PC-3 (cell line): ENCODE measurements around the gene DGLUCY. TPM values are rescaled to one million over a fixed set of nuclear protein-coding genes. Genes with fewer than 3 reads are reported as not detected.

Experiments used
- ATAC-seq: fragments of 200-7000 bp; cut with Tn5 transposase; 2 replicates; pipeline ENCODE4 v1.9.1; 2020; ENCODE audit warnings: mild to moderate bottlenecking, moderate library complexity
- BruUV-seq: library from RNA; stranded (reverse); fragments of 400-500 nt; replicated peaks from 2 replicates; lab custom pipeline; 2021; lab: Mats Ljungman, UMichigan
- CTCF ChIA-PET: fragments of 300-600 bp; sonication (Branson Sonifier 250); formaldehyde crosslinking; loops from one replicate; lab custom pipeline; 2022; ENCODE audit warnings: antibody characterized with exemption; lab: Charles Lee
- POLR2A ChIA-PET: fragments of 300-600 bp; sonication (Branson Sonifier 250); formaldehyde crosslinking; loops from one replicate; lab custom pipeline; 2022; ENCODE audit warnings: antibody characterized with exemption; ENCODE audit not compliant: unreplicated experiment; lab: Charles Lee
- DNase-seq: peaks from one replicate; pipeline ENCODE4 v3.0.0-alpha.2; 2015
- H2AFZ ChIP-seq: fragments of 300-600 bp; sonication (generic); 2 replicates; pipeline ENCODE4 v1.6.0; 2016; ENCODE audit warnings: antibody characterized with exemption, low read length
- H3F3A ChIP-seq: fragments of 300-600 bp; sonication (generic); one replicate; pipeline ENCODE4 v1.6.0; 2017; ENCODE audit warnings: antibody characterized with exemption, low read length, control low read depth, mild to moderate bottlenecking; ENCODE audit not compliant: unreplicated experiment
- H3K27ac ChIP-seq: fragments of 300-600 bp; sonication (generic); 2 replicates; pipeline ENCODE4 v1.5.1; 2016; ENCODE audit warnings: mild to moderate bottlenecking, low read length
- H3K27me3 ChIP-seq: fragments of 300-600 bp; sonication (generic); 2 replicates; pipeline ENCODE4 v1.6.1; 2016; ENCODE audit warnings: low read length, mixed read lengths
- H3K36me3 ChIP-seq: fragments of 300-600 bp; sonication (generic); 2 replicates; pipeline ENCODE4 v1.6.1; 2016; ENCODE audit warnings: low read depth, mixed run types, low read length, mixed read lengths
- H3K4me1 ChIP-seq: fragments of 300-600 bp; sonication (generic); 2 replicates; pipeline ENCODE4 v1.5.1; 2016; ENCODE audit warnings: low read length; ENCODE audit not compliant: insufficient read depth
- H3K4me2 ChIP-seq: fragments of 300-600 bp; sonication (generic); 2 replicates; pipeline ENCODE4 v1.6.0; 2016; ENCODE audit warnings: low read length
- H3K4me3 ChIP-seq: fragments of 300-600 bp; sonication (generic); 2 replicates; pipeline ENCODE4 v1.5.1; 2016; ENCODE audit warnings: mild to moderate bottlenecking, low read length, mixed read lengths
- H3K79me2 ChIP-seq: fragments of 300-600 bp; sonication (generic); 2 replicates; pipeline ENCODE4 v1.6.1; 2017; ENCODE audit warnings: low read length, mixed read lengths
- H3K9ac ChIP-seq: fragments of 300-600 bp; sonication (generic); 2 replicates; pipeline ENCODE4 v1.6.0; 2016; ENCODE audit warnings: mild to moderate bottlenecking, low read length
- H3K9me2 ChIP-seq: fragments of 300-600 bp; sonication (generic); replicated peaks from 2 replicates; pipeline ENCODE4 v1.6.1; 2016; ENCODE audit warnings: mixed run types, low read length, mixed read lengths
- H3K9me3 ChIP-seq: fragments of 300-600 bp; sonication (generic); 2 replicates; pipeline ENCODE4 v1.6.1; 2016; ENCODE audit warnings: low read length, mixed read lengths
- H4K20me1 ChIP-seq: fragments of 300-600 bp; sonication (generic); 2 replicates; pipeline ENCODE4 v1.6.1; 2016; ENCODE audit warnings: low read length, mixed read lengths
- CTCF ChIP-seq: fragments of 300-600 bp; sonication (generic); conservative IDR thresholded peaks from 2 replicates; pipeline ENCODE4 v1.5.1; 2017; ENCODE audit warnings: antibody characterized with exemption, low read depth, mild to moderate bottlenecking, low read length
- EZH2 ChIP-seq: fragments of 300-600 bp; sonication (generic); IDR thresholded peaks from one replicate; pipeline ENCODE4 v1.6.1; 2017; ENCODE audit warnings: antibody characterized with exemption, mild to moderate bottlenecking, low read length; ENCODE audit not compliant: unreplicated experiment
- EZH2phosphoT487 ChIP-seq: fragments of 300-600 bp; sonication (generic); IDR thresholded peaks from 2 replicates; pipeline ENCODE4 v1.6.1; 2018; ENCODE audit warnings: mild to moderate bottlenecking, antibody characterized with exemption, low read length, borderline replicate concordance
- intact Hi-C: fragments of 100-400 bp; cut with micrococcal nuclease; formaldehyde crosslinking; loops from 2 replicates; pipeline ENCODE4 v1.9.0; 2023
- total RNA-seq: library from RNA; depleted of rRNA; stranded (reverse); fragments of >200 nt; gene quantifications from 2 replicates; pipeline ENCODE4 v1.2.3, GENCODE V29; 2014

DGLUCY gene
- total RNA-seq, 1 experiment from 2014 or later: 0.84 TPM

DNA sequence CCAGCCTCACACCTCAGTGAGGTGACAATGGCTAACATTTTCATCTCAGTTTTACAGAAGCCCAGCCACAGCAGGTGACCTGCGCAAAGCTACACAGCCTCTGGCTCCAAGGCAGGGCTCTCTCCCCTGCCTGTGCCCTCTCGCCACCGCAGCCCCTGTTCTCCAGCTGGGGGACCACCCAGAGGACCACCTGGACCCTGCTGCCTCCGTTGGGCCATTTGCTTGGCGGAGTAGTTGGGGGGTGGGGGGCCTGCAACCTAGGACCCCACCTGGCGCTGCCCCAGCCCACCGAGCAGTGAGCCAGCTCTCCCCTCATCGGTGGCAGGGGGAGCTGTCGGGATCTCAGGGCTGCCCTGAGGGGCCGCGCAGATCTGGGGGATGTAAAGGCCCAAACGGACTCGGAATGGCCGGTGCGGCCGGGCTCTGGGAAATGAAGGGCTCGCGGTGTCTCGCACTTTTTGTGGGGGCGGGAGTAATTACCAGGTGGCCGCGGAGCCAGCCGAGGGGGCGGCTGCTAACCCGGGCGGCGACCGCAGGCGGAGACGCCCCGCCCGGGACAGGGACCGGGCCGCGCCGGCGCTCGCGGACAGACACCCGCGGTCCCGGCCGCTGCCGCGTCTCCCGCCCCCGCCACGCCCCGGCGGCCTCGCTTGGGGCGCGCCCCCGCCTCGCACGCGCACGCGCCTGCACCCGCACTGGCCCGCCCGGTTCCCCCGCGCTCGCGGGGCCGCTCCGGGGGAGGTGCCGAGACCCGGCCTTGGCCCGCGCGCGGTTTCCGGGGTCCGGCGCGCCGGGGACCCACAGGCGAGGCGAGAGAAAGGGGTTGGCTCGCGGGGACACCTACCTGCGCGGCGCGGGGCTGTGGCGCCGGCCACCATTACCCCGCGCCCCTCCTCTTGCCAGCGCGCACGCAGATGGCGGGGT lies 139.3 kb downstream of the DGLUCY start:
- TF ChIP-seq EZH2: no peak
- TF ChIP-seq CTCF: no peak
- TF ChIP-seq EZH2phosphoT487: no peak
- peak; percentile 33 for DNase-seq
- TSS peak; percentile 24 for BruUV-seq
- intact Hi-C loops: no loop called here
- ChIA-PET POLR2A (no interaction called here), CTCF (interaction anchor here (0.7 to 1.1 kb wide), 2 partner anchors 60 to 76 kb away, joined by 3 to 10 read pairs; no protein-coding TSS in a partner anchor)
- Histone ChIP-seq H3K27ac (no peak overlapping the region), H2AFZ (peak overlapping the region; percentile 91), H3K4me3 (peak overlapping the region; percentile 71), H3K79me2 (no peaks in the 10 kb centered on the region), H3K27me3 (no peaks in the 10 kb centered on the region), H3K9ac (peak overlapping the region; percentile 53), H4K20me1 (no peaks in the 10 kb centered on the region), H3K9me3 (no peaks in the 10 kb centered on the region), H3K4me1 (peaks cover 19% of the 10 kb centered on the region), H3F3A (no peaks in the 10 kb centered on the region), H3K36me3 (no peaks in the 10 kb centered on the region), H3K9me2 (no peaks in the 10 kb centered on the region), H3K4me2 (peak overlapping the region; percentile 89)
- ATAC-seq: peak; percentile 48

DNA sequence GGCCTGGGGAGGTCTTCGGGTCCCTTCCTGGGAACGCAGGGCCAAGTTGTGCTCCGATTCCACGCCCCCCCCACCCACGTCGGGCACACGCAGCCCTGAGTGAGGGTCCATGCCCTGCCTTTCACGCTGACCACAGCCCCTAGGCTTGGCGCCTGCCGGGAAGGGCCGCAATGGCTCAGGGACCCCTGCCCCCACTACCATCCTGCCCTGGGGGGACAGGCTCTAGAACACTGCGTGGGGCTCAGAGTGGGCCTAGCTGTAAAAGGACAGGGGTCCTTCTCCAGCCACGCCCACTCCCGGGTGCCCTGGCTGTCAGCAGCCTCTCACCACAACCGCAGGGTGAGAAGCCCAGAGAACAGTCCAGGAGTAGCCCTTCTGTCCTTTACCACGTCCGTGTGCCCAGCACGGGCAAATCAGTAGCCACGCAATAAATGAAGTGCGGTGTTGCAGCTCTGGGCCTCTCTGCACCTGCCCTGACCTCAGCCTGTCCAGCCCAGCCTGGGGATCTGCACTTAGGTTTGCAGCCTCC lies 140.0 kb downstream of the DGLUCY start:
- DNase-seq (no peak), ATAC-seq (no peak)
- H3K27ac ChIP-seq: no peak overlapping the region
- ChIA-PET CTCF (no interaction called here), POLR2A (no interaction called here)
- BruUV-seq: no TSS peak
- H3K4me1 ChIP-seq: peaks cover 19% of the 10 kb centered on the region
- peak overlapping the region; percentile 71 for H3K4me3 ChIP-seq
- no peaks in the 10 kb centered on the region for H3K36me3 ChIP-seq
- no peaks in the 10 kb centered on the region for H3K9me2 ChIP-seq
- H3K27me3 ChIP-seq: no peaks in the 10 kb centered on the region
- H3K4me2 ChIP-seq: peak overlapping the region; percentile 88
- intact Hi-C loops: no loop called here
- H3F3A ChIP-seq: no peaks in the 10 kb centered on the region
- no peak for TF ChIP-seq EZH2phosphoT487
- no peak for TF ChIP-seq CTCF
- TF ChIP-seq EZH2: no peak
- peak overlapping the region; percentile 53; the same call in 1 of the 2 replicates for H3K9ac ChIP-seq
- H4K20me1 ChIP-seq: no peaks in the 10 kb centered on the region
- H3K9me3 ChIP-seq: no peaks in the 10 kb centered on the region
- peak overlapping the region; percentile 87 for H2AFZ ChIP-seq
- H3K79me2 ChIP-seq: no peaks in the 10 kb centered on the region

DNA sequence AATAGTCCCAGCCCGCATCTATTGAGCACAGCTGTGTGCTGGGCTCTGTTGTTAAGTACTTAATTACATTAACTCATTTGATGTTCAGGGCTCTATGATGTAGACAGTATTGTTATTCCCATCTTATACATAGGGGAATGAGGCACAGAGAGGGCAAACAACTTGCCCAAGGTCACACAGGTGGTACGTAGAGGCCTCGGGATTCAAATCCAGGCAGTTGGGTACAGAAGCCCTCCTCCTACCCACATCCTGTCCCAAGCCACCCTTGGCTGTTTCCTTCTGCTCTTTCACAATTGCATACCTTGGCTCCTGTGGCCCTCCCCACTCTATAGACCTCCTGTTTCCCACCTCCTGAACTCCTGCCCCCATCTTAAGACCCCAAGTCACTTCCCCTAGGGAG lies 140.6 kb downstream of the DGLUCY start:
- no peak overlapping the region for H3K4me3 ChIP-seq
- no peaks in the 10 kb centered on the region for H3K9me2 ChIP-seq
- no peak overlapping the region for H3K9ac ChIP-seq
- no peaks in the 10 kb centered on the region for H3K79me2 ChIP-seq
- no peaks in the 10 kb centered on the region for H3K36me3 ChIP-seq
- no peaks in the 10 kb centered on the region for H3K27me3 ChIP-seq
- no peak overlapping the region for H3K4me2 ChIP-seq
- H3F3A ChIP-seq: no peaks in the 10 kb centered on the region
- CTCF ChIA-PET: no interaction called here
- no peak overlapping the region for H3K27ac ChIP-seq
- H3K4me1 ChIP-seq: peaks cover 19% of the 10 kb centered on the region
- no peak overlapping the region for H2AFZ ChIP-seq
- no peak for ATAC-seq
- H4K20me1 ChIP-seq: no peaks in the 10 kb centered on the region
- POLR2A ChIA-PET: no interaction called here
- TF ChIP-seq EZH2phosphoT487: no peak
- no peak for TF ChIP-seq EZH2
- no peak for TF ChIP-seq CTCF
- intact Hi-C loops: no loop called here
- no TSS peak for BruUV-seq
- no peak for DNase-seq
- H3K9me3 ChIP-seq: no peaks in the 10 kb centered on the region
